OCI-LY1 (cell line): ENCODE results near the gene ESPN.

Experiments used
- H2AFZ ChIP-seq: fragments of 200-600 bp; sonication (generic), shearing (Covaris generic); 2 replicates; pipeline ENCODE4 v1.6.0; 2014; ENCODE audit warnings: antibody characterized with exemption, mild to moderate bottlenecking, low read length
- H3F3A ChIP-seq: fragments of 200-600 bp; sonication (generic), shearing (Covaris generic); 2 replicates; pipeline ENCODE4 v1.6.0; 2014; ENCODE audit warnings: mild to moderate bottlenecking, antibody characterized with exemption, low read length, moderate library complexity; ENCODE audit not compliant: insufficient read depth
- H3K27ac ChIP-seq: fragments of 200-600 bp; sonication (generic); 2 replicates; pipeline ENCODE4 v1.5.1; 2014; ENCODE audit warnings: low read length, mixed run types, mild to moderate bottlenecking, low read depth; ENCODE audit not compliant: poor library complexity, severe bottlenecking
- H3K27me3 ChIP-seq: fragments of 200-600 bp; sonication (generic); 2 replicates; pipeline ENCODE4 v1.6.0; 2014; ENCODE audit warnings: antibody characterized with exemption, mild to moderate bottlenecking, low read length, moderate library complexity; ENCODE audit not compliant: insufficient read depth
- H3K36me3 ChIP-seq: fragments of 200-600 bp; sonication (generic); 2 replicates; pipeline ENCODE4 v1.6.1; 2014; ENCODE audit warnings: mild to moderate bottlenecking, antibody characterized with exemption, low read length, moderate library complexity, mixed read lengths; ENCODE audit not compliant: insufficient read depth
- H3K4me1 ChIP-seq: fragments of 200-600 bp; sonication (generic); 2 replicates; pipeline ENCODE4 v1.5.1; 2014; ENCODE audit warnings: mild to moderate bottlenecking, low read length, moderate library complexity; ENCODE audit not compliant: insufficient read depth, severe bottlenecking
- H3K4me2 ChIP-seq: fragments of 200-600 bp; sonication (generic), shearing (Covaris generic); 2 replicates; pipeline ENCODE4 v1.6.1; 2014; ENCODE audit warnings: low read length
- H3K4me3 ChIP-seq: fragments of 200-600 bp; sonication (generic); 2 replicates; pipeline ENCODE4 v1.5.1; 2014; ENCODE audit warnings: low read length, low read depth, mild to moderate bottlenecking, mixed read lengths; ENCODE audit not compliant: poor library complexity, severe bottlenecking
- H3K79me2 ChIP-seq: fragments of 200-600 bp; shearing (Covaris generic); 2 replicates; pipeline ENCODE4 v1.6.1; 2016; ENCODE audit warnings: mixed run types, low read length, mixed read lengths; ENCODE audit not compliant: insufficient read depth
- H3K9ac ChIP-seq: fragments of 200-600 bp; sonication (generic), shearing (Covaris generic); 2 replicates; pipeline ENCODE4 v1.6.1; 2014; ENCODE audit warnings: mild to moderate bottlenecking, low read length, mixed read lengths
- H3K9me2 ChIP-seq: fragments of 200-600 bp; sonication (generic), shearing (Covaris generic); 2 replicates; pipeline ENCODE4 v1.6.1; 2014; ENCODE audit warnings: low read depth, mild to moderate bottlenecking, low read length, mixed read lengths
- H3K9me3 ChIP-seq: fragments of 200-600 bp; shearing (Covaris generic); 2 replicates; pipeline ENCODE4 v1.6.1; 2014; ENCODE audit warnings: low read length, mixed read lengths
- H4K20me1 ChIP-seq: fragments of 200-600 bp; sonication (generic), shearing (Covaris generic); 2 replicates; pipeline ENCODE4 v1.6.0; 2016; ENCODE audit warnings: mild to moderate bottlenecking, low read length; ENCODE audit not compliant: insufficient read depth
- CTCF ChIP-seq: fragments of 200-600 bp; sonication (generic), shearing (Covaris generic); IDR thresholded peaks from 2 replicates; pipeline ENCODE4 v1.5.1; 2017; ENCODE audit warnings: mild to moderate bottlenecking, antibody characterized with exemption, low read length, moderate library complexity, mixed read lengths
- EZH2 ChIP-seq: fragments of 200-600 bp; sonication (generic), shearing (Covaris generic); IDR thresholded peaks from 2 replicates; pipeline ENCODE4 v1.8.0; 2017; ENCODE audit warnings: borderline replicate concordance, mixed run types, mild to moderate bottlenecking, antibody characterized with exemption, low read length, moderate library complexity, mixed read lengths

The ESPN gene

DNA sequence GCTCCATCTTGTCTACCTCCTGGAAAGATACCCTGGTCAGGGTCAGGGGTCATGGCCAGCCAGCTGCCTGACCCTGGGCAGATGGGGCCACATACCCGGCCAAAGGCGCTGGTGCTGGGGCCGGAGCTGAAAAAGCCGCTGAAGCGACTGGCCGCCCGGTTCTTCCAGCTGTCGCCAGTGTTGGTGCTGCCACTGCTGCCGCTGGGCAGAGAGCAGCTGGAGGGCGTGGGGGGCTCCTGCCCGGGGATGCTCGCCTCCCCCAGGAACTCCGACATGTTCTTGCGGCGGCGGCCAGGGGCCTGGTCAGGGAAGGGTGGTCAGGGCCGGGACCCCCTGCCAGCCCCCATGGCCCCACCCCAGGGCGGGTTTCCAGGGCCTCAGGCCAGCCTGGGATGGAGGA, 48.6 kb downstream of the ESPN start:
- TF ChIP-seq EZH2 (no peak), CTCF (no peak)
- Histone ChIP-seq H4K20me1 (no peaks in the 10 kb centered on the region), H3K4me1 (no peaks in the 10 kb centered on the region), H3K27me3 (peaks cover 3% of the 10 kb centered on the region; the same call in 1 of the 2 replicates), H3K9me2 (no peaks in the 10 kb centered on the region), H3K79me2 (no peaks in the 10 kb centered on the region), H3F3A (no peaks in the 10 kb centered on the region), H3K9me3 (no peaks in the 10 kb centered on the region), H3K9ac (no peak overlapping the region), H3K27ac (no peak overlapping the region), H2AFZ (no peak overlapping the region), H3K4me2 (no peak overlapping the region), H3K36me3 (no peaks in the 10 kb centered on the region), H3K4me3 (no peak overlapping the region)

GRCh38 chr1:6473974-6474814, 49.6 kb downstream of the ESPN start:
- H3K27ac ChIP-seq = no peak overlapping the region

DNA sequence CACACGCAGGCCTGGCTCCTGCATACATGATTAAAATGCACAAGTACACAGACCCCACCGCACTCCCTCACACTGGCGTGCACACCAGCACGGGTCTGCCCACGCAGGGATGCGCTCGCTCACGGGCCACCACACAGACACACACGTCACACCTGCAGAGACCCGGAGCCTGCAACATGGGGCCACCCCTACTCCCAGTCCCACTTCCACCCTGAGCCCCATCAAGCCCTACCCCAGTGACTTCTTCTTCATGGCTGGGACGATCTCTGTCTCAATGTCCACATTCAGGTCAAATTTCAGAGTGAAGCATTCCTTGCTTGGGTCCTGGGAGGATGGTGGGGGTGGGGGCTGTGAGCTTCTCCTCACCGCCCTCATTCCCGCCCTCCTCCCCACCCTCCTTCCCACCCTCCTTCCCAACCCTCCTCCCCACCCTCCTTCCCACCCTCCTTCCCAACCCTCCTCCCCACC, 50.3 kb downstream of the ESPN start:
- TF ChIP-seq EZH2 (no peak), CTCF (no peak)
- H3K9me2 ChIP-seq = no peaks in the 10 kb centered on the region
- H3K9me3 ChIP-seq = no peaks in the 10 kb centered on the region
- no peaks in the 10 kb centered on the region for H4K20me1 ChIP-seq
- H3K36me3 ChIP-seq = no peaks in the 10 kb centered on the region
- H3K79me2 ChIP-seq = no peaks in the 10 kb centered on the region
- no peaks in the 10 kb centered on the region for H3F3A ChIP-seq
- H3K9ac ChIP-seq = no peak overlapping the region
- no peak overlapping the region for H2AFZ ChIP-seq
- no peak overlapping the region for H3K27ac ChIP-seq
- no peaks in the 10 kb centered on the region for H3K4me1 ChIP-seq
- H3K4me2 ChIP-seq = no peak overlapping the region
- peaks cover 7% of the 10 kb centered on the region for H3K27me3 ChIP-seq
- H3K4me3 ChIP-seq = no peak overlapping the region

More at GRCh38 chr1:6473974-6474814, 49.6 kb downstream of the ESPN start:
- no peaks in the 10 kb centered on the region for H3F3A ChIP-seq
- TF ChIP-seq CTCF (no peak), EZH2 (no peak)
- no peak overlapping the region for H2AFZ ChIP-seq
- H3K4me1 ChIP-seq = no peaks in the 10 kb centered on the region
- H4K20me1 ChIP-seq = no peaks in the 10 kb centered on the region
- peaks cover 3% of the 10 kb centered on the region; the same call in 1 of the 2 replicates for H3K27me3 ChIP-seq
- H3K4me3 ChIP-seq = no peak overlapping the region
- H3K9me3 ChIP-seq = no peaks in the 10 kb centered on the region
- H3K9ac ChIP-seq = no peak overlapping the region
- H3K36me3 ChIP-seq = no peaks in the 10 kb centered on the region
- no peaks in the 10 kb centered on the region for H3K79me2 ChIP-seq
- H3K4me2 ChIP-seq = no peak overlapping the region
- H3K9me2 ChIP-seq = no peaks in the 10 kb centered on the region
